GM21576 (cell line): ENCODE data around the gene C1QL3.
A peak's percentile ranks its signal among the peaks of the same experiment; 100 is the strongest.

ENCODE experiments used
- ATAC-seq: cut with Tn5 transposase; IDR thresholded peaks from one replicate; pipeline ENCODE4 v1.9.1; 2021; ENCODE audit warnings: mild to moderate bottlenecking, moderate library complexity; ENCODE audit not compliant: unreplicated experiment

The C1QL3 gene

DNA sequence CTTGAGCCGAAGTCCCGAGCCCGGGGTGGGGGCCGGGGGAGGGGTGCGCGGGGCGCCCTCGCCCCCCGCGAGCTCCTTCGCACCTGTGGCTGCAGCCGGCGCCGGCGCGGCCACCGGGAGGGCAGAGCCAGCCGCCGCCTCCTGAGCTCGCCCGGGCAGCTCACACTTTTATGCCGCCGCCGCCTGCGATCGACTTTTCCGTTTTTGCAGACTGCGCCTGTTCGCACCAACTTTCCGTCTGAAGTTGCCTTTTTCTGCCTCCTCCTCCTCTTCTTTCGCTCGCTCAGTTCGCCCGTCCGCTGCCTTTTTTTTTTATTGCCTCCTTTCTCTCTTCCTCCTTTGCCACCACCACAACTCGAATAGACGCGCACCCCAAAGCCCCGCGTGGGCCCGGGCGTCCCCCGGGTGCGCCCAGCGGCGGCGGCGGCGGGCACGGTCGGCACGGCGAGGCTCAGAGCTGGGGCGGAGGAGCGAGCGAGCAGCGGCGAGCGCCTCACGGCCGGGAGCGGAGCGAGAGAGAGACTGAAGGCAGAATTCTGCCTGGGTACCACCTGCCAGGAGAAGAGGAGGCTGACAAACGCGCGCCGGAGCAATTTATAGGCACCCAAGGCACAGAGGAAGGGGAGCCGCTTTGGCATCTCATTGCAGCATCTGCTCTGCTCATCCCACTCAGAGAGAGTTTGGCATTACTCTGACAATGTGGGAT is at the start of gene C1QL3:
TSS of gene C1QL3 (minus strand) at position 569 of the 706 bp plus-strand sequence. CDS start 814 bp downstream, outside the sequence.
- ATAC-seq = peak; percentile 36

DNA sequence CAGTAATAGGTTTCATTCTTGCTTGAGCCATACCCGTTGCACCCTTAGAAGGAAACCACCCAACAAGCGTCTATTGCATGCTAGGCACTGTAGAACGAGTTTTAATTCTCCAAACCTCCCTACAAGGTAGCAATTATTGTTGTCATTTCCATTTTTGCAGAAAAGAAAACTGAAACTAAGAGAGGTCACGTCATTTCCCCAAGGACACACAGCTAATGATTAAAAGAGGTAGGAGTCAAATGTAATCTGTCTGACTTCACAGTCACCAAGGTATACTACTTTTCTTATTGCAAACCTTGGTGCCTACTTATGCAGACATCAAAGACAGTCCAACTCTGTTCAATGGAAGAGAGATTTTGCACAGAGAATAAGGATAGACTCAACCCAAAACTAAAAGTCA is 49.1 kb upstream of the C1QL3 start:
- ATAC-seq = peak; percentile 92

DNA sequence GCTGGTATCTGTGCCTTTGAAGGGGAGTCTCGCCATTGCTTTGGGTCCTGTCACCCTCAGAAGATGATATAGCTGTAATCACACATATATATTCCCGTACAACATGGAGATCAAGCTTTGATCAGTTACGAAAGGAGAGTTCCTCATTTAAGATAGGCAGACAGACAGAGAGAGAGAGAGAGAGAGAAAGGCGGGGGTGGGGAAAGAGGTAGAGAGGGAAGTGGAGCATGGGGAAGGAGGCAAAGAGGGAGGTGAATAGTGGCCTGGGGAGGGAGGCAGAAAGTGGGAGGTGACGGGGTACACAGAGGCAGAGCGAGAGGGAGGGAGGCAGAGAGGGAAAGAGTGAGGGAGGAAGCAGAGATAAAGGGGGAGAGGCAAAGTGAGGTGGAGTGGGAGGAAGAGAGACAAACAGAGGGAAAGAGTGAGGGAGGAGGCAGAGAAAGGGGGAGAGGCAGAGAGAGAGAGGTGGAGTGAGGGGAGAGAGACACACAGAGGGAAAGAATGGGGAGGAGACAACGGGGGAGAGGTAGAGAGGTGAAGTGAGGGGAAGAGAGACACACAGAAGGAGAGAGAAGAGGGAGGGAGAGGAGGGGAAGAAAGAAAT is 44.6 kb upstream of the C1QL3 start:
- ATAC-seq = no peak

DNA sequence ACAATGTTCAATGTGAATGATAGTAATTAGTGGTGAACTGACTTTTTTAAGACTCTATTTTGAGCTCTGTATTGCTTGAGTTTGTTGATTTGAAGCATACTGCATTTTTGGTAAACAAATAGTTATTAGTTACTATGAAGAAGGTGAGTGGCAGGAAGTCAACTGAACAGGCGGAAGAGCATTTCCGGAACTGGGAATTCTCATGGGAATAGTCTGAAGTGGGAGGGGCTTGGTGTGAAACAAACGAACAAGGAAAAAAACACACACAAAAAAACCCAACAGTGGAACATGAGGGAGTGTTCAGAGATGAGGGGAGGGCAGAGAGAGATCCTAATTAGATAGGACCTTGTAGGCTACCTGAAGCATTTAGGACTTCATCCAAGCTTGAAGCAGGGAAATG is 43.9 kb upstream of the C1QL3 start:
- ATAC-seq = no peak

DNA sequence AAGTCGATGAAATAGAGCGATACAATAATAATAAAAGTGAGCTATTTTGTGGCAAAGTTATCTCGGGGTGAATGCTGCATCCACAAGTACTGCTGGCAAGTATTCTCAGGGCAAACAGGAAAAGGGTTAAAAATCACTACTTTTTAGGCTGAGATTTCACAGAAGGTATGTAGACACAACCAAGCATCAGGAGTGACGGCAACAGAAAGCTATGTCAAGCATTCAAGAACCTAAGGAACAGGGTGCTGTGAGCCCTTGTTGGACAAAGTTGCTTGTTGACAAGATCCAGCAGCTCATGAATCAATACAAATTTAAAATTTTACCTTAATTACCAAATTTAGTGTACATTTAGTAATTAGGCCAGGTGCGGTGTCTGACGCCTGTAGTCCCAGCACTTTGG is 41.2 kb upstream of the C1QL3 start:
- ATAC-seq = no peak

DNA sequence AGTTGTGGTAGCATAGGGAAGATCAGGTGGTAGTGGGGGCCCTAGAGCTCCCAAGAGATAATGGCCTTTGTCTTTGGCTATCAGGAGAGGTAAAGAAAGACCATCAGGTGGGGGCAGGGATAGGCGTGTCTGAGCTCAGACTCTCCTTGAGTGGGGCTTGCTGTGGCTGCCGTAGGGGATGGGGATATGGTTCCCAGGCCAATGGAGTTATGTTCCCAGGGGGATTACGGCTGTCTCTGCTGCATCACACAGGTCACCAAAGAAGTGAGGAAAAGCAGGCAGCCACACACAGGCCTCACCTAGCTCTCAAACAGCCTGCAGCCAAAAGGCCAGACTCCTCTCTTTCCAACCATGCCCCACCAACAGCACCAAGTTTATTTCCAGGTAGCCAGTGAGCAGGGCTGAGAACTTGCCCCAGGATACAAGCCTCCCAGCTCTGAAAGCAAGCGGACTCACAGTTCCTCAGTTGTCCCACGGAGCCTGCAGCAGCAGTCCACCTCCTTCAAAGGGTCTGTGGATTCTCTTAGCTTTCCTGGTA is 37.6 kb upstream of the C1QL3 start:
- ATAC-seq = no peak

DNA sequence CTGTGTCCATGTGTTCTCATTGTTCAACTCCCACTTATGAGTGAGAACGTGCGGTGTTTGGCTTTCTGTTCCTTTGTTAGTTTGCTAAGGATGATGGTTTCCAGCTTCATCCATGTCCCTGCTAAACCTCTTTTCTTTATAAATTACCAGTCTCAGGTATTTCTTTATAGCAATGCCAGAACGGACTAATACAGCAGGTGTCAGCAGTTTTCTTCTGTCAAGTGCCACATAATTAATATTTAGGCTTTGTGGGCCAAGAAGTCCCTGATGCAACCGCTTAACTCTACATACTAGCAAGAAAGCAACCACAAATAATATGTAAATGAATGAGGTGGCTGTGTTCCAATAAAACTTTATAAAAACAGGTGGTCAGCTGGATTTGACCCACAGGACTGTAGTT is 26.3 kb upstream of the C1QL3 start:
- no peak for ATAC-seq

DNA sequence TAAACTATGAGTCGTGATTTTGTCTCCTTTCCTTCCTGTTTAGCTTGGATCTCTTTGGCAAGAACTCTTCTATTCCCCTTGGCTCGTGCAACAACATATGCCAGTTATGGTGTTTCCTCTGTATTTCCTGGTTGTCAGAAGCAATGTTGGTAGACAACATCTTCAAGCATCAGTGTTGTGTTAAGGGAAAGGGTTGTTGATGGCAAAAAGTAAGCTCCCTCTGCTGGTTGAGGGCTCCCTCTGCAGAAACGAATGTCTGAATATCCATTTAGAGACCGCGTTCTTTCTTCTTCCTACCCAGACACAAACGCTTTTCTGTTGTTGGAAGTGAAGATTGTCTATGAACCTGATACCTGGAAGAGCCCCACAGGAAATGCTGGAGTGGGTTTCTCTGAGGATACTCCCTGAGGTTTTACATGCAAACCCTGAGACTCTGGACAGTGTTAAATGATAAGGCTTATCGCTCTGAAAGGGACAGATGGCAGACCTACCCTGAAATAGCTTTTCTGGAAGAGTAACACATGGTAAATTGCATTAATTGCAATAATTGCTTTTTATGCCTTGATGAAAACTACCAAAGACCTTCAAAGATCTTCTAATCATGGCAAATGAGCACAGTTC is 23.5 kb upstream of the C1QL3 start:
- peak; percentile 60 for ATAC-seq

DNA sequence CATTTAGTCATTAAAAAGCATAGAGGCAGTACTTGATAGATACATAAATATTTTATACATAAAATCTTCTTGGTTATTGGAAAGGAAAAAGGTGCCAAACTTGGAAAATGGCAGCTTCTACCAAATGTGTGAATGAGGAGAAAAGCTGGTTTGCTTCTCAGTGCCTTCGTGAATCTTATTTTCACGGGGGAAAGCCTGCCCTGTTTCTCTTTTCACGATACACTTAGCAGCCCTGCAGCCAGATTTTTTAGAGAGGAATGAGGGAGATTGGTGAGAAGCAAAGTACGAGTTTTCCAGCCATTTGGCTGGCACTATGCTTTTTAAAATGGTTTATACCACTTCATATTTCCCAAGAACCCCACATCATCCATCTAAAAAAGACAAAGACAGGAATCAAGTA is 22.9 kb upstream of the C1QL3 start:
- ATAC-seq = no peak

DNA sequence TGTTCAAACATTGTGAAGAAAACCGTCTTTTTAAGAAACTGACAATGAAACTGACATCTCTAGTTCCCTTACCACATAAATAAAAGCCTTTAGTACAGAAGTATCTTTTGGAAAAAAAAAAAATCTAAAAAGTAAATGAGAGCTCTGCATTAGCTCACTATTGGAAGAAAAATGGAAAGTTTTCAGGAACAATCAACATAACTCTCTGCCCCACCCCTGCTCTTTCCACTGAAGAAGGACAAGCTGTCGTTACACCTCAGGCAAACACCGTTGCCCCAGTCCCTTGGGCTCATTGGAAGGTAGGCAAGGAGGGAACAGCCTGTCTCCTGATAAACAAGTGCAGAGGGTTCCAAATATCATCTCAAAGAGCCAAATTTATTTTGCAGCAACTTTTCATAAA is 22.4 kb upstream of the C1QL3 start:
- ATAC-seq = no peak

DNA sequence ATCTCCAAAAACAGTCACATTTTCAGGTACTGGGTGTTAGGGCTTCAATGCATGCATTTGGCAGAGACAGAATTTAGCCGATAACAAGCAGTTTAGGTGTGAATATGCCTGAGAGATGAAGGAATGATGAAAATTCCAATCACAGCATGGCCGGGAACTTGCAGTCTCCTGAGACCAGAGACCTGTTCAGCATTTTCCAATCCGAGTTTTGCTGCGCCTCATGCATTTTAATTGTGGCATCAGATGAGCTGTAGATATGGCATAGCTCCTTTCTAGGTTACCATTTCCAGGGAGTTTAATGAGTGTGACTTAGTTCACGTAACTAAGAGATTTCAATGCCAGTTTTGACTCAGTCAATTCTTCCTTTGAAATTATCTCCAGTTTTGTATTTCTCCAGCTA is 14.5 kb upstream of the C1QL3 start:
- no peak for ATAC-seq

DNA sequence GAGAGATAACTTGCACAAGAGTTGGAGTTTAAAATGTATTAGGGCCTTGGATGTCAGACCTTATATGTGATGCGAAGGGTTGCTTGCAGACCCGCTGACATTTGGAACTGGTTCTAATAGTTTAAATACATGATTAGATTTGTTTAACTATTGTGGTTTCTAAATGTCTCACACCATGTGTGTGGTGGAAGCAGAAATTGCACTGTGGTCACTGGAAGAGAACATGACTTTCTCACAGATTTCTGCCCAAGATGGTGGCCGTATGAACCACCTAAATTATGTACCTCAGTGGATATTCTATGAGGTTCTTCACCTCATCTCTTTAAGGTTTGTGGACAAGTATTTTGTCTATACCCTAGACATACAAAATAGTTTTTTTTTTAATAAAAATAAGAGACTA is 8.2 kb upstream of the C1QL3 start:
- ATAC-seq = no peak

DNA sequence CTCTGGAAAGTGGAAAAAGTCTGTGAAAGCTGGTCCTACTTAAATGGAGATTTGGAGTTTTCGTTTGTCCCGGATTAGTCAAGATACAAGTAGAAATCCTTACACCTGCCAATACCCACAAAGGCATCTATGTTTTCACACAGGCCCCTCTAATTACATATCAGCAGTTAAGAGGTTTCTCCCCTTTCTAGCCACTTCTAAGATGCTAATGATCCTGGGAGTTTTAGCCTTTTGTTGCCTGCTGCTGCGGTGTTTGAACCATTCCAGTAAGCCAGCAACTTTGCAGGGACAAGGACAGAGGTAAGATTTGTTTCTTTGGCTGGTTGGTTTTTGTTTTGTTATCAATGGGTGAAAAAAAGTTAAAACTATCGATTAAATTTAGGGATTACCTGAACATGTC is 5.8 kb upstream of the C1QL3 start:
- no peak for ATAC-seq

DNA sequence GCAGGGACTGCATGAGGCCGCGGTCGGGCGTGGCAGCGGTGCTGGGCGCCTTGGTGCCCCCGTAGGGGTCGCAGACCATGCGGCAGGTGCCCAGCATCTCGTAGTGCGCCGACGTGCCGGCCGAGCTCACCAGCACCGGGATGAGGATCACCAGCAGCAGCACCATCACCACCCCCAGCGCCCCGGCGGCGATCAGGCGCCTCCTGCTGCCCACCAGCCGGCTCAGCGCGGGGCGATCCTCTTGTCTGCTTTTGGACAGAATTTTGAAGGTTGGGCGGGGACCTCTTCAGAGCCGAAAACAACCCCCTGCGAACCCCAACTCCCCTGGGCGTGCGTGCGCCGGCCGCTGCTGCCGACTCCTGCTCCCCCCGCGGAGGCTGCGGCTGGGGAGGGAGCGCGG is 779 bp downstream of the C1QL3 start:
- peak; percentile 52 for ATAC-seq

DNA sequence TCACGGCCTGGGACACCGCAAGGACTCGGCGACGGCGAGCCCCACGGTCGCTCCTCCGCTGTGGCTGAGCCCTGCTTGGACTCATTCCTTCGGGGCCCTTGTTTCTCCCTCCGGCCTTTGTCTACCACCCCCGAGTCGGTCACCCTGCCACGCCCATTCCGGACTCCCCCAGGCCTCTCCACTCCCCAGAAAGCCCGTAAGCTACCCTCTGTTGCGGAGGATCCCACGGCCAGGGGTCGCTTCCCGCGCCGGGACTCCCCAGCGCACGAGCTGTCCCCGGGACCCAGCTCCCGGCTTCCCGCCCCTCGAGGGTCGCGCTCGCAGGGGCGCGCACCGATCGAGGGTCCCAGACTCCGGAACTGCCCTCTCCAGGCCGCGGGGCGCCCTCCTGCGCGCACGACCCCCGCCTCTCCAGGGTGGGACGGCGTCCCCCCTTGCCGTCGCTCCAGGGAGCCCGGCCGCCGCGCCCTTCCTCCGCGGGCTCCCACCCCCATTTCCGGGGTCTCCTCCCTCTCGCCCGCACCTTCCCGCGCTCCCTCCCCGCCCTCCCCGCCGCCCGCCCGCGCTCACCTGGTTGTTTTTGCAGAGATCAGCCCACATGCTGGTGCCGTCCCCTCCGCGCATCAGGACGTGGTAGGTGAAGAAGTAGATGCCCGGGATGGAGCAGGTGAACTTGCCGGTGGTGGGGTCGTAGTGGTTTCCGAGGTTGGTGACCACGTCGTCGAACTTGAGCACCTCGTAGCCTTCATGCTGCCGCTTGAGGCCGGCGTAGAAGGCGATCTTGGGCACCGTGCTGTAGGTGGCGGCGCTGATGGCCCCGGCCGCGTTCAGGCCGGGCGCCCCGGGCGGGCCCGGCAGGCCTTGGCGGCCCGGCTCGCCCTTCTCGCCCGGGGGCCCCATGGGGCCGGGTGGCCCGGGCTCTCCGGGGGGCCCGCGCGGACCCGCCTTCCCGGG is 1.5 kb downstream of the C1QL3 start:
- peak; percentile 29 for ATAC-seq

DNA sequence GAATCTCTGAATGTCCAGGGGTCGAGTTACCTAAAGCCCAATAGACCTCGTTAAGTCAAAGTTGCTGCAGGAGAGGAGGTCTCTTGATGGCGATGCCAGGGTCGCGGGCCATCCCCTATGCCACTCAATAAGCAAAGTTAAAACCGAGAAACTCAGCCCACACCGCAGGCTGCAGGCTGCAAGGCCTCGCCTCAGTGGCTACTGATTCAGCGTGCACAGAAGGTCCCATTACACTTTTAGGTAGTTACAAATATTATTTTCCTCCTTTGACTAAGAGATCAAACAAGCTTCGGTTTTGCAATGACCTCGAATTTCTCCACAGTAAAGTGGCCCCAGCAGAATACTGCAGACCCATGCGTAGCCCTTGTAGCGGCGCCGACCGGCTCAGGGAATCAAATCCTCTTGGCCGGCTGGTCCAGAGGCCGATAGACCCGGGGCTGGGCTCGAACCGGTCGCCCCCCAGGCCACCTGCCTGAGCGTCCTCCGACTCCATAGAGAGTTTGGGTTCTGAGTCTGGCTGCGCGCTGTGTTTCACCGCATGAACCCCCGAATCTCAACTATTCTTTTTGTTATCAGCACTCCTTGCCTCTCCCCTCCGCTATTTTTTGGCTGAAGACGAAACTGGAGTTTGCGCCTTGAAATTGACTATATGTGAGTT is 2.3 kb downstream of the C1QL3 start:
- no peak for ATAC-seq

DNA sequence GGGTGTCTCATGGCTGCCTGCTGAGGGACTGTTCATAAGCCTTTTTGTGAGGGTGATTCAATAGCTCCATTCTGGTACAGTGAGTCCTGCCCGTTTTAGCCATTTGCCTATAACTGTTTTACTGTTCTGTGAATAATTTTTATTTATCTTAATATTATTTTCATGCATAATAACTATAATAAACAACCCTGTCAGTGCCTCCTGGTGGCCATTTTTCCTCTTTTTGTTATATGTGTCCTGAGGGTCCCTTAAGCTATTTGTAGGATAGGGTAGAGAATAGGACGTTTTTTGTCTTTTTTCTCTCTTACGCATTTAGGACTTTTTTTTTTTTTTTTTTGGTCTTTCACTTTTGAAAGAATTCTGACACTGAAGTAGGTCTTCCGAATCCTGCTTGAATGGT is 2.9 kb downstream of the C1QL3 start:
- ATAC-seq = no peak

DNA sequence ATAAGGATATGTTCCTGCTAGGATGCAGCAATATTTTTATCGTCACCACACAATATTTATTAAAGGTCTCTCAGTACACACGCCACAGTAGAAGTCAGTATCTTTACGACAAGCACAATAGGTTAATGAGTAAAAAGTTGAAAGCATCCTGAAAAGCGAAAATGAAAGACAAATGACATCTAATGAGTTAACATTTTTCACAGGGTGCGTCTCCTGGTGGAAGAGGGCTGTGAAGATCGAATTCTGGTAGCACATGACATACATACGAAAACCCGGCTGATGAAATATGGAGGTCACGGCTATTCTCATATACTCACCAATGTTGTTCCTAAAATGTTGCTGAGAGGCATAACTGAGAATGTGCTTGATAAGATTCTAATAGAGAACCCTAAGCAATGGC is 10.8 kb downstream of the C1QL3 start:
- no peak for ATAC-seq

DNA sequence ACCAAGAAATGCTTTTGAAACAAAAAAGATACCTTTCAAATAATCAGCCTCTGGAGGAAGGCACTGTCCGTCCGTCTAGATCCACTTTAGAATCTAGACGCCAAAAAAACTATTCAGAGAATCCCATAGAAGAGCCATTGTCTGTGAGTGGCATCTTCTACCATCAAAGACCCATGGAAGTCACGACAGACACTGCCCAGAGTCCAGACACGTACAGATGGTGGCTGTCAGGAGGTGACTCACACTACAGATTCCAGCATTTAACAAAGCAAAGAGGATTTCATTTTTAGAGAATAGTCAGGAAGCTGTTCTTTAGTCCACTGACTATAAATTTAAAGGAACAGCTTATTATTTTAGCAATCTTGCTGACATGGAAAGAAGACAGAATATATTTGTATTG is 11.7 kb downstream of the C1QL3 start:
- no peak for ATAC-seq

DNA sequence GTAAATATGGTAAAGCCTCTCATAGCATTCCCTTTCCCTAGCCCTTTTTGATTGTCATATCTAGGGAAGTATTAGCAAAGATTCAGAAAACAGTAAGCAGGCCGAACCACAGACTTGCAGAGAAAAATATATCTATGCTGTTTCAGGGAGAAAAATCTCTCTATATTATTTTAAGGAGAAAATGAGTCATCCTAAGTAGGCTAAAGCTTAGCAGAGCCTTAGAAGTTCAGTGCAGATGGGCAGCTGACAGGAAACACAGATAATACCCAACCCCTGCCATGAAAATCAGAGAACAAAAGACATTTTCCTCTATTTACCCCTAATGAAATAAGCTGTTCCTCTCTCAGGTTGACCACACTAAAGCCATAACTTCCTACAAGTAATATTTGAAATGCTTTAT is 16.5 kb downstream of the C1QL3 start:
- no peak for ATAC-seq

DNA sequence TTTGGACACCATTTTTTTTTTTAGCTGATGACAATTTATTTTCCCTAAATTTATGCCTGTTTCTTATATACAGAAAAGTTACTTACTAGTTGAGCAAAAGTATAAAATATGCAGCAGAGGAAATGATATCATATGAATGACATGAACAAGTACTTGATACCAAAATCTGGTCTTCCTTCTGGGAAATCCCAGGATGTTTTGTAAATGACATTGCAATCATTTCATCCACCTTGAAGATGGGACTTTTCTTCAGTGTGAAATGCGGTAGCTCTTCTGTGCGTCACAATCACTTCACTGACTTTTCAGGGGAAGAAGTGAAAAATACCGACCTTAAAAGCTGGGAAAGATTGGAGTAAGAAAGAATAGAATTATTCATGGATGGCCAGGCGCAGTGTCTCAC is 23.8 kb downstream of the C1QL3 start:
- ATAC-seq = no peak
